ENCODE results near the gene SLC29A1.

The SLC29A1 gene

GRCh38 chr6:44255105-44255808, 31.9 kb downstream of the SLC29A1 start:
- DNase-seq (ENCODE audit: low read depth), result no peak

GRCh38 chr6:44255871-44256774, 32.7 kb downstream of the SLC29A1 start:
- DNase-seq (ENCODE audit: low read depth), result no peak

DNA sequence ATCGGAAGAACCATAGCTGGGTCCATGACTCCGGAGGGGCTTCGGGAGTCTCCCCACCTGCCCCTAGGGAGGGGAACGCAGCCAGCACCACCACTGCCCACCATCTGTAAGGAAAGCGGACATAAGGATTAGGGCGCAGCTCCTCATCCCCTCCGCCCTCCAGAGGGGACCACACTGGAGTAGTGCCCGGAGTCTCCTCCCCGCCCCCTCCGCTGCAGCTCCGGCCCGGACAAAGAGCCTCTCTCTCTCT, 33.3 kb downstream of the SLC29A1 start:
- DNase-seq (ENCODE audit: low read depth), result no peak

DNA sequence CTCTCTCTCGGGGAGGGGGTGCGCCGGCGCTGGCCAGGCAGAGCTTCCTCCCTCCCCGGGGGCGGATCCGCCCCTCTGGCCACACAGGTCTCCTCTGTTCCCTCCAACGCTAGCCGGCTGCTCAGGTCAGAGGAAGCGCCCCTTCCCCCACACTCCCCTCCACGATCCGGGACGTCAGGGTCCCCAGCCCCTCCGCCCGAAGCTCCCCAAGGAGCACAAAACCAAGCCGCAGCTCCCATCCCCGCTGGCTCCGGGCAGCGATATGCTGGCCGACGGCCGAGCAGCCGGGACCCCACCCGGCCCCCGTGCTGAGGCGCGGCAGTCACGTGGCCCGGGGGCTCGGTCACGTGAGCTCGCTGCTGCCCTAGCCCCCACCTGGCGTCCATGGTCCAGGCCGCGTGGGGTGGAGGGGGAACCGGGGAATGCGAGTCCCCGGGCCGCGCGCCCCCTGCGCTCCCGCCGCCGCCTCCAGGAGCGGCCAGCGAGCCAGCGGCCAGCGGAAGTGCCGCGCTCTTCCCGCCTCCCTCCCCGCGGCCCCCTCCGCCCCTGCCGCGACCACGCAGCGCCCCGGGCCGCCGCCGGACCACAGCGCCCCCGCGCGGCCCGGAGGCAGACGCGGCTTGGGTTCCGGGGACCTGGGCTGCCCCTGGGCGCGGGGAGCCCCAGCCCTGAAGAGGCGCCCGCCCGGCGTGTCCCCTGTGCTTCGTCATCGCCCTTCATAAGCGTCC, 33.8 kb downstream of the SLC29A1 start, which contains the start of gene SLC35B2:
TSS of gene SLC35B2 (minus strand) at position 504 of the 728 bp plus-strand sequence. CDS start at position 386, 118 bp downstream.
- DNase-seq (ENCODE audit: low read depth), result peak; percentile 57

DNA sequence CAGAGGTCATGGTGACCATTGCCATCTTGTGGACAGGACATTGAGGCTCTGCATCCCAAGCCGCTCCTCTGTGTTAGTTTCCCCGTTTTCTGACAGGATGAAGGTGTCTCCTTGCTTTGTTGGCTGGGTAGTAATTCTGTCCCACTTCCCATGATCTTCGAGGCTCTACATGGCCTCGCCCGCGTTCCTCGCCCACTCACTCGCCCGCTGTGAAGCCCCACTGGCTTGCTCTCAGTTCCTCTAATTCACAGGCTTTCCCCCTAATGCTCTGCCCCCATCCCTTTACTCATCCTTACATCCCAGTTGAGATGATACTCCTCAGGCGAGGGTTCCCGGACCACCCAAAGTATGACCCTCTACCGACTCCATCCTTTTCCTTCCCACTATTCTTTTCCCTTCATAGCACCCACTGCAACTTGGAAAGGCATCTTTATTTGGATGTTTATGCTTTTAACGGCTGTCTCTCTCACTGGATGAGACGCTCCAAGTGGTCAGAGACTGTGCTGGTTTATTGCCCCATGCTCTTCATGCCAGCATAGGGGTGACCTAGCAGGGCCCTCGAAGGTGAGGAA, 34.4 kb downstream of the SLC29A1 start:
- no peak for DNase-seq (ENCODE audit: low read depth)

- DNase-seq (ENCODE audit: low read depth), result no peak
Measured at GRCh38 chr6:44258325-44258863, 35.0 kb downstream of the SLC29A1 start.

DNA sequence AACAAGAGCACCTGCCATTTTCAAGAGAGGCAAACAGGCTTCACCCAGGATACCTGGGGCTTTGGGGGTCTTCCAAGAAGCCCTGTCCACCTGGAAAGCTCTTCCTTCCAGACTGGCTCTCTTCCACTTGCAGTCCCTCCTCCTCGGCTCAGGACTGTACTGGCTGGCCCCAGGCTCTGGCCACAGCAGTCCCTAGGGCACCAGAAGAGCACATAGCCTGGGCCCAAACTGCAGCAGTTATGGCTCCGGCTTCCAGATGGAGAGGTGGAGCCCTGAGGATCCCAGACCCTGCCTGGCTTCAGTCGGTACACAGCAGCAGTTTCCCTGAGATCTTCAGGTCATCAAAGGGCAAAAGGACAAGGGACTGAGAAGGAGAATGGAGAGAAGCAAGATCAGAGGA, 35.5 kb downstream of the SLC29A1 start:
- no peak for DNase-seq (ENCODE audit: low read depth)

DNA sequence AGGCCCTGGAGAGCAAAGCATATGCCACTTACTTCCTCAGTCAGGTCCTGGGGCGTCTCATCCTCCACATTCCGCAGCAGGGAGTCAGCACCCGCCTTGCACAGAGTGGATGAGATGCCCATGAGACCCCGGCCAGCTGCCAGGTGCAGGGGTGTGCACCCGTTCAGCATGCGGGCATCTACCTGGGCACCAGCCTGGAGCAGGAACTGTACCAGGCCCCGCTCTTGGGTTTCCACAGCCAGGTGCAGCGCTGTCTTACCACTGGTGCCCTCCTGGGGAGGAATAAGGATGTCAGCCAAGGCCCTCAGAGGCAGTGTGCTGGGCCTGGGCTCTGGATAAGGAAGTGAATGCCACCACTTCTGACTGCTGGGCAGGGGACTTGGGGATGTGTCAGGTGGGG, 36.6 kb downstream of the SLC29A1 start:
- no peak for DNase-seq (ENCODE audit: low read depth)

GRCh38 chr6:44260451-44261297, 37.3 kb downstream of the SLC29A1 start:
- DNase-seq (ENCODE audit: low read depth), result no peak

DNA sequence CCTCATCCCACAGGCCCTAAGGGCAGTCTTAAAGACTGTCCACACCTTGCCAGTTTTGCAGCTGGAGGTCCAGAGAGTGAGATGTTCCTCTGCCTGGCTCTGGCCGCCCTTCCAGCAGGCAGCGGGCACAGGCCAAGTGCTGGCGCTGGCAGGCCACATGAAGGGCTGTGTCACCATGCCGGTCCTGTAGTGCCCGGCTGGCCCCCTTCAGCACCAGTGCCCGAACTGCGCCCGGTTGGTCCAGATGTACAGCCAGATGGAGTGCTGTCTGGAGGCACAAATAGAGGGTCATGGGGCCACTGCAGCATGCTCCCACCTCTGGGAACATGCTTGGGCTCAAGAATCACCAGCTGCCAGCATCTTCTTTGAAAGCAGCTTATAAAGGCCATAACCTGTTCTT, 38.2 kb downstream of the SLC29A1 start:
- DNase-seq (ENCODE audit: low read depth), result no peak

DNA sequence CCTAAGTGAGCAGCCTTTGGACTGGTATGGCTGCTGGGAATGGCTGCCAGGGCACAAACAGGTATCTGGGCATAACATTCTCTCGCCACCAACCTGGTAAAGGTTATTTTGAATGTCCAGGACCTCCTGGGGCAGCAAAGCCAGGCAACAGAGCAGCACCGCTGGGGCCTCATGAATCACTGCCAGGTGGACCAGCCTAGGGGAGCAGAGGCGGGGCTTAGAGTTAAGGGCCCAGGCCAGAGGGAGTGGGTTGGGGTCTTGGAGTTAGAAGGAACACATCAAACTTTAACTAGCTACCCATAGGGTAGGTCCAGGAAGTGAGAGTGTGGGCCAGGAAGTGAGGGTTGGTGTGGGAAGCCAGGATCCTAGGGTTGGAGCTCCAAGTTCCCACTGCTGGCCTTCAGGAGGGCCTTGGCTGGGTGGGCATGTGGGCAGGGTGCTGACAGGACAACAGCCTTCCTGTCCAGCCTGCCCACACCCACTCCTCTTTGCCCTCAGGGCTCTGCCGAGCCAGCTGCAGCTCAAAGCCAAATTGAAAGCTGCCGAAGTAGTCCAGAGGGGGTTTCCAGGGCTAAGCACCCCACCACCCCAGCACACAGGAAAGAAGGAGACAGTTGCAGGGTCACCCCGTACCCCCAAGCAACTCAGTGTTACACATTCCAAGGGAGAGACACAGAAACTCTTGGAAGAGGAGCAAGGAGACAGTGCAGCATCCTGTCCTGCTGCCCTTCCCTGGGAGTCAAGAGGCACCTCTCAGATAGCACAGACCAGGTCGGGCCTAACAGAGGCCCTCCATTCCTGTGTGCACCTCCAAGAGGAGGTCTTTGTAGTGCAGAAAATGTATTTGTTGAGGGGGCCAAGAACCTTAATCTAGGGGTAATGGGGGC, 39.3 kb downstream of the SLC29A1 start:
- DNase-seq (ENCODE audit: low read depth), result no peak

- DNase-seq (ENCODE audit: low read depth), result no peak
Measured at GRCh38 chr6:44263354-44264100, 40.1 kb downstream of the SLC29A1 start.

DNA sequence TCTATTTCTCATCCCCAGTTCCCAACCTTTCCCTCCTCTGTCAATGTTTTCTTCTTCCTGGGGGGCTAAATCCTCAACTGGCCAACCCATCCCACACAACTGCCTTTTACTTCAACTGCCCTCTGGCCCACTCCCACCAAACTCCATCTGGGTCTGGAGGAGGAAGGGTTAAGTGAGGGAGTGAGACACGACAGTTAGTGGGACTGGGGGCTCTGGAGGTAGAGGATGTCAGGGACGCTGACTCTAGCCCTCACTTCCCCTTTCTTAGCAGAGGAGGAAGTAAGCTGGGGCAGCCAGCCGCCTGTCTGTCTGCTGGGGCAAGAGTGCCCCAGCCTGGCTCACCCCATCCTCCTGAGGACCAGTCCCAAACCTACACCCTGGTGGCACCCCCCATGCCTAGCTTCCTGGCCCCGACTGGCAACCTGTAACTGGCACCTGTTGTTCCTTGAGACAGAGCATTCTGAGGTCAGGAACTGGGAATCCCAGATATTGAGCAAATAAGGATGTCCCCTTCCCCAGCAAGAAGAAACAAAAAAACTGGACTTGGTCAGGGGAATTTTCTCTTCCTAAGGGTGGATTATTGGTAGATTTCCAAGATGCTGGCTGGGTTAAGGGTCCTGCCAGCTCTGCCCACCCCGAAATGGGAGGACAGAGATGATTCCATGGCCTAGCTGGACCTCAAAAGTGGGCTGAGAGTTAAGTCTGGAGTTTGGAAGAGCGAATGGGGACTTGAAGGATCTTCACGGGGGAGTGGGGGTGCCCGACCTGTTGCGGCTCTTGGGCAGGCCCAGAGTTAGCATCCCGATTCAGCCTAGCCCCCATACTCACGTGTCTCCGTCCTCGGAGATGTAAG, 41.0 kb downstream of the SLC29A1 start:
- no peak for DNase-seq (ENCODE audit: low read depth)

DNA sequence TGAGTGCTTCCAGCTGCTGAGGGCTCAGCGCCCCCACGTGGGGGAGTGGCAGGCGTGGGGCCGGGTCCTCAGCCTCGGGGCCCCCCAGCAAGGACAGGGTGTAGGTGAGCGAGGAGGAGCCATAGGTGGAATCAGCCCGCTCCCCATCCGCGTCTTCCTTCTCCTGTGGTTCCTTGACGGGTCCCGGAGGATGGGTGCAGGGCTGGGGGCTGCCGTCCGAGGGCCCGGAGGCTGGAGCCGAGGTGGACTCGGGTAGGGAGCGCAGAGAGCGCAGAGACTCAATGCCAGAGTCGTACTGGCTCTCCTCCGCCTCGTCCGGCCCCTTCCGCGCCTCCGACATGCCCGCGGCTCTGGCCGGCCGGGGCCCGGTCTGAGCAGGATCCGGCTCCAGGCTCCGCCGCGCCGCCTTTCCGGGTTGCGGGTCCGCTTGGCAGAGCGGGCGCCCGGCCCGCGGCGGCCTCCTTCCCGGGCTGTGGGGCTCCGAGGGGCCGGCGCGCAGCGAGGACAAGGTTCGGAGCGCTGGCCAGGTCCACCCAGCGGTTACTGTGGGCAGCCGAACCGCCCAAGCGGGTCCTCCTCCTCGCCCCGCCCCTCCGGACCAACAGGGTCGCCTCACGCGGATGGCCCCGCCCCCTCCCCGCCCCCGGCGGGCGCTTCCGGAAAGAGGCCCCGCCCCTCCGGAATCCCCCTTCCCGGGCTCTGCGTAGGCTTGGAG, 41.8 kb downstream of the SLC29A1 start, which contains the start of gene NFKBIE:
TSS of gene NFKBIE (minus strand) at position 545 of the 715 bp plus-strand sequence. CDS start at position 340, 205 bp downstream.
- DNase-seq (ENCODE audit: low read depth), result peak; percentile 95

GRCh38 chr6:44265722-44266233, 42.4 kb downstream of the SLC29A1 start:
- no peak for DNase-seq (ENCODE audit: low read depth)

GRCh38 chr6:44266347-44266746, 43.0 kb downstream of the SLC29A1 start:
- no peak for DNase-seq (ENCODE audit: low read depth)

DNA sequence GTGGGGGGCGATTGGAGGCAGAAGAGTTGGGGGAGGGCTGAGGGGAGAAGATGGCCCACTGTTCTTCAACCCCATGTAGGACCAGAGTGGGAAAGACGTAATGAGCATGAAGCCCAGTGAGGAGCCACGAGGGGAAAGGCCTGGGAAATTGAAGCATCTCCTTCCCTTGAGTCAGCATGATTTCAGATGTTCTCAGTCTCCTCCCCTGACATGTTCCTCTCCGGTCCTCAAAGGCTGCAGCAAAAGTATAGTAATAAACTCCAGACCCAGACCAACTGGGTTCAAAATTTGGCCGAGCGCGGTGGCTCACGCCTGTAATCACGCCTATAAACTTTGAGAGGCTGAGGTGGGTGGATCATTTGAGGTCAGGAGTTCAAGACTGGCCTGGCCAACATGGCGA, 43.9 kb downstream of the SLC29A1 start:
- DNase-seq (ENCODE audit: low read depth), result no peak
